ENCODE results near the gene CFAP20. TPM values are rescaled to one million over a fixed set of nuclear protein-coding genes. Genes with fewer than 3 reads are reported as not detected.
A peak's percentile ranks its signal among the peaks of the same experiment; 100 is the strongest.
"Not testable (repeated sequence)": the region's sequence is repeated elsewhere in the genome, so short reads cannot be mapped to it uniquely, and the experiment has no call there.

Gene CFAP20
- total and polyA plus RNA-seq, 7 experiments from 2014 or later, result 28.2 to 165 (median 39.1) TPM

DNA sequence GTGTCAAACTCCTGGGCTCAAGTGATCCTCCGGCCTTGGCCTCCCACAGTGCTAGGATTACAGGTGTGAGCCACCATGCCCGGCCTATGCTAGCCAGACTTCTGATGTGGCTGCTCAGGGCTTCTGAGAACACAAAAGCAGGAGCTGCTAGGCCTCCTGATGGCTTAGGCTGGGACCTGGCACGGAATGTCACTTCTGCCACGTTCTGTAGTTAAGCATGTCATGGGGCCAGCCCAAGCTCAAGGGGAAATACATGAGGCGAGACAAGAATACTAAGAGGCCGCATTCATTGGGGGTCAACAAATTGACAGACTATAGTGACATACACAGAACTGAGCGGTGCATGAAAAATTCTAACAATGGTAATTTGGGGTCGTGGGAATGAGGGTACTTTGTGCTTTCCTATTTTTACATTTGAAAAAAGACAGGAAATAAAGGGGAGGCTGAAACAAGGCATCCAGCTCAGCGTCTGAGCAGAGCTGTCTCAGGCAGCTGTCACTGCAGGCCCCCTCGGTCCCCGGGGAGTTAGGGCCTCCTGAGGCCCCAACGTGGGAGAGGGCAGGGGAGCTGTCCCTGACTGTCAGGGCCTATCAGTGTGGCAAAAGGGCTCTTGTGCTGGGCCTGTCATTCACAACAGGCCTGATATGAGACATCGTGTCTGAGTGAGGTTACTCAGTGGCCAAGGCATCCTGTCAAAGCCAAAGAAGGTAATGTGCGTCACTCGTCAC lies 26.4 kb downstream of the CFAP20 start:
- Mint-ChIP-seq H3K4me3 (no peak overlapping the region), H3K9me3 (no peaks in the 10 kb centered on the region), H3K36me3 (no peaks in the 10 kb centered on the region), H3K4me1 (peaks cover 0 to 12% (median 6%) of the 10 kb centered on the region in 7 donors), H3K27me3 (peaks cover 0 to 2% (median 0%) of the 10 kb centered on the region in 5 donors), H3K27ac (no peak overlapping the region)
- DNase-seq (no peak), ATAC-seq (no peak)
- Histone ChIP-seq H3K27me3 (ENCODE audit: control insufficient read depth in 2 of 2, insufficient read depth in 2 of 2, low read length in 2 of 2) (no peaks in the 10 kb centered on the region), H3K4me1 (ENCODE audit: control insufficient read depth in 2 of 2, insufficient read depth in 2 of 2, low read length in 2 of 2) (no peaks in the 10 kb centered on the region), H3K27ac (ENCODE audit: low read depth, low read length) (no peak overlapping the region), H3K36me3 (ENCODE audit: control insufficient read depth in 2 of 3, insufficient read depth in 3 of 3, low read length in 3 of 3) (no peaks in the 10 kb centered on the region), H3K9me3 (ENCODE audit: control insufficient read depth in 2 of 3, low read length in 3 of 3) (no peaks in the 10 kb centered on the region), H3K4me3 (ENCODE audit: low read length) (no peak overlapping the region)
- POLR2A ChIA-PET, result no interaction called here
- intact Hi-C loops (cut with micrococcal nuclease), result no loop called here
- CTCF ChIA-PET, result no interaction called here

DNA sequence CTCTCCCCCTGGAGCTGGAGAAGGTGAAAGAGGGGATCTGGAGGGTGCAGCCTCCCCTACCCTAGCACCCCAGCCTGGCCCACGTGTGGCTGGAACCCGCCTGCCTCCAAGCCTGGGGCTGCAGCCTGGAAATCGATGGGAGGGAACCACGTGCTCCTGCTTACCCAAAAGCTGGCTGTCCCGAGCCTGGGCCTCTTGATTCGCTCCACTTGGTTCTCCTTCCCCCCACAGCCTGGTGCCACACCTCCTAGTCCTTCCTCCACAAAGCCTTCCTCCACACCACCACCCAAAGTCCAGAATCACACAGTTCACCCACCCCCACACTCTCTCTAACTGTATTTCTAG lies 29.3 kb downstream of the CFAP20 start:
- ChIA-PET POLR2A (no interaction called here), CTCF (interaction anchor here (1.1 kb wide), 1 partner anchor 21 kb away, joined by 6 read pairs; no protein-coding TSS in a partner anchor)
- H3K4me1 Mint-ChIP-seq, result peaks cover 0 to 14% (median 7%) of the 10 kb centered on the region in 7 donors
- no peak overlapping the region for H3K27ac Mint-ChIP-seq
- no peak overlapping the region for H3K4me3 ChIP-seq (ENCODE audit: low read length)
- ATAC-seq (no peak), DNase-seq (no peak)
- no peaks in the 10 kb centered on the region for H3K27me3 ChIP-seq (ENCODE audit: control insufficient read depth in 2 of 2, insufficient read depth in 2 of 2, low read length in 2 of 2)
- peaks cover 0 to 5% (median 0%) of the 10 kb centered on the region in 5 donors for H3K27me3 Mint-ChIP-seq
- no peak overlapping the region for H3K4me3 Mint-ChIP-seq
- no peak overlapping the region for H3K27ac ChIP-seq (ENCODE audit: low read depth, low read length)
- H3K4me1 ChIP-seq (ENCODE audit: control insufficient read depth in 2 of 2, insufficient read depth in 2 of 2, low read length in 2 of 2), result no peaks in the 10 kb centered on the region
- intact Hi-C loops (cut with micrococcal nuclease), result no loop called here
- no peaks in the 10 kb centered on the region for H3K9me3 ChIP-seq (ENCODE audit: control insufficient read depth in 2 of 3, low read length in 3 of 3)
- H3K36me3 ChIP-seq (ENCODE audit: control insufficient read depth in 2 of 3, insufficient read depth in 3 of 3, low read length in 3 of 3), result no peaks in the 10 kb centered on the region
- no peaks in the 10 kb centered on the region for H3K36me3 Mint-ChIP-seq
- H3K9me3 Mint-ChIP-seq, result no peaks in the 10 kb centered on the region

DNA sequence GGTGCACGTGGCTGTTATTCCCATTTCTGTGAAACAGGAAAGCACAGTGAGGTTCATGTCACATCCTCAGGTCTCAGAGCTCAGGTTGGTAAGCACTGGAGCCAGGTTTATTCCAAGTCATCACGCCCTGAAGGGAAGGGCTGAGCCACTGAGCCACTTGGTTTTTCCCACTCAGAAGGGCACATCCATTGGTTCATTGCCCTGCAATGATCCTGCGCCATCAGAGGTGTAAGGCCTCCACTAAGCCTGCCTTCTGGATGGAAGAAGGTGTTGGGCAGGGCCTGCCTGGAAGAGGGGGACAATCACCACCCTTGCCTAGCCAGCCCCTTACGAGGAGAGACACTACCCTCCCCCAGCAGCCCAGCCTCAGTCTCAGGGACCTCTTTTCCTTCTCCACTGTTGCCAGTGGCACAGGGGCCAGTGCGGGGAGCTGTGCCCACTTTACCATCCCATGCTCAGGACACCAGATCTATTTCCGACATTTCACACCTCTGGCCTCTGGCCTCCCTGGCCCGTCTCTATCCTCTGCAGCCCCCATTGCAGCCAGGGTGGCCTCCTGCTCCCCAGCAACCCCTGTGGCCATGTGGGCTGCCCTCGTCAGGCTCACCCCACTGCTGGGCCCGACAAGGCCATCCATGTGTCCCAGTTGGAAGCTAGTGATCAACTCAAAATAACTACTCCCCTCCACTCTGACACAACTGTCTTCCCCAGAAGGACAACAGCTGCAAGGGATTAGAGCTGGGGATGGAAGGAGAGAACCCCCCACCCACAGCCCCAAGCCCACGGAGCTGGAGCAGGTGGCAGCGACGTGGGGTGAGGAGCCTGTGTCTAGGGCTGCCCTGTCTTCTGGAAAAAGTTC lies 29.9 kb downstream of the CFAP20 start:
- ATAC-seq, result no peak
- ChIA-PET CTCF (interaction anchor here (1.1 kb wide), 1 partner anchor 22 kb away, joined by 6 read pairs; no protein-coding TSS in a partner anchor), POLR2A (no interaction called here)
- Histone ChIP-seq H3K4me3 (ENCODE audit: low read length) (no peak overlapping the region), H3K9me3 (ENCODE audit: control insufficient read depth in 2 of 3, low read length in 3 of 3) (no peaks in the 10 kb centered on the region), H3K27me3 (ENCODE audit: control insufficient read depth in 2 of 2, insufficient read depth in 2 of 2, low read length in 2 of 2) (no peaks in the 10 kb centered on the region), H3K36me3 (ENCODE audit: control insufficient read depth in 2 of 3, insufficient read depth in 3 of 3, low read length in 3 of 3) (no peaks in the 10 kb centered on the region), H3K27ac (ENCODE audit: low read depth, low read length) (no peak overlapping the region), H3K4me1 (ENCODE audit: control insufficient read depth in 2 of 2, insufficient read depth in 2 of 2, low read length in 2 of 2) (no peaks in the 10 kb centered on the region)
- H3K4me1 Mint-ChIP-seq, result peaks cover 0 to 15% (median 7%) of the 10 kb centered on the region in 7 donors
- H3K9me3 Mint-ChIP-seq, result no peaks in the 10 kb centered on the region
- peaks cover 0 to 5% (median 0%) of the 10 kb centered on the region in 5 donors for H3K27me3 Mint-ChIP-seq
- no peaks in the 10 kb centered on the region for H3K36me3 Mint-ChIP-seq
- H3K27ac Mint-ChIP-seq, result no peak overlapping the region
- no peak overlapping the region for H3K4me3 Mint-ChIP-seq
- DNase-seq, result no peak
- intact Hi-C loops (cut with micrococcal nuclease), result no loop called here

DNA sequence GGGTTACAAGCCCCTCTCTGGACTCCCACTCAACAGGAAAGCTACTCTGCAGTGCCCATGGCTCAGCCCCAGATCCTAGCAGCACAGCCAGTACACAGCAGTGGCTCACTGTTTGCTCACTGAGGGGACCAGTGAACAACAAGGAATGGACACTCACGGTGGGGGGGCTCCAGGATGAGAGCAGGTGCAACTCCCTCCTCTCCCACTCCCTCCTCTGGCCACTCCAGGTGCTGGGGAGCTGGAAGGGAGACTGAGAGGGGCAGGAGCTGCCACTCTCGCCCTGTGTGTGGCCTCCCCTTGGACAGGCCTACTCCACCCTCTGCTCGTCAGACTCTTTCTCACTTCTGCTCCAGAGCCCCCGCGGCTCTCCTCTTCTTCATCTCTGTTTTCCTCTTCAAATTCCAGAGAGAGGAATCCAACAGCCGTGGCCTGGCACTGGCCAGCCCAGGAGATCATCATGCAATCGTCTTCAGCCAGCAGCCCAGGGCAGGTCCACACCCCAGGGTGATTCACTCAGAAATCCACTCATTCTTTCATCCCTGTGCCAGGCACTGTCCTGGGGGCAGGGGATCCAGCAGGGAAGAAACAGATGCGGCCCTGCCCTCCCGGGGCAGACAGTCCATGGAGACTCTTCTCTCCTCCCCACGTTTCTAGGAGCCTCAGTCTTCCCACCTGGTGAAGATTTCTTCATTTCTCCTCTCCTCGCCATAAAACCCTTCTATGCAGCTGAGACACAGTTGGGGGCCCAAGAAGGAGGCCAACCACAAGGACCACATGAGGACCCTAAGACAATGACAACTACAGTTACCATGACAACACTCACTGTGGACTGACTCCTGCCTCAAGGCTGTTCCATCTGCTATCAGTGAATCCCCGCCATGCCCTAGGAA lies 30.7 kb downstream of the CFAP20 start:
- no peak overlapping the region for H3K4me3 Mint-ChIP-seq
- peaks cover 0 to 15% (median 7%) of the 10 kb centered on the region in 7 donors for H3K4me1 Mint-ChIP-seq
- Histone ChIP-seq H3K36me3 (ENCODE audit: control insufficient read depth in 2 of 3, insufficient read depth in 3 of 3, low read length in 3 of 3) (no peaks in the 10 kb centered on the region), H3K4me3 (ENCODE audit: low read length) (no peak overlapping the region), H3K4me1 (ENCODE audit: control insufficient read depth in 2 of 2, insufficient read depth in 2 of 2, low read length in 2 of 2) (no peaks in the 10 kb centered on the region), H3K27me3 (ENCODE audit: control insufficient read depth in 2 of 2, insufficient read depth in 2 of 2, low read length in 2 of 2) (no peaks in the 10 kb centered on the region), H3K27ac (ENCODE audit: low read depth, low read length) (no peak overlapping the region), H3K9me3 (ENCODE audit: control insufficient read depth in 2 of 3, low read length in 3 of 3) (no peaks in the 10 kb centered on the region)
- H3K27me3 Mint-ChIP-seq, result peaks cover 0 to 5% (median 3%) of the 10 kb centered on the region in 5 donors
- POLR2A ChIA-PET, result no interaction called here
- H3K36me3 Mint-ChIP-seq, result no peaks in the 10 kb centered on the region
- ATAC-seq, result no peak
- peak overlapping the region in 1 of 9 donors; percentile 50 for H3K27ac Mint-ChIP-seq
- no peak for DNase-seq
- CTCF ChIA-PET, result interaction anchor here (1.0 kb wide), 1 partner anchor 28 kb away, joined by 4 read pairs; no protein-coding TSS in a partner anchor
- H3K9me3 Mint-ChIP-seq, result no peaks in the 10 kb centered on the region
- intact Hi-C loops (cut with micrococcal nuclease), result no loop called here

DNA sequence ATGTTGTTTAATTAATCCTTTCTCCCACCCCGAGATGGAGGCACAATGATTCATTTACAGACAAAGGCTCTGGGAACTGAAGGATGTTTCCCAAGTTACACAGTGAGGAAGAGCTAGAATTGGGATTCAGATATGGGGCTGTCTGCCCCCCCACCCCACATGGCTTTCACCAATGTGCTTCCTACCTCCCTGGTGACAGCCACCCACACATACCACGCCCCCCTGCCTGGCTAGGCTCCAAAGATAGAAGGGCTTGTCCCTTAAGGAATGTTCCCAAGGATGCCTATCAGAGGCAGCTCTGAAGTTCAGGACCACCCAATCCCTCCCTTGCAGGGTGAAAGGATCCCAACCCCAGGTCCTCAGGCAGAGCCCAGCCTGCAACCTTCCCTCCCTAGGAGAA lies 32.9 kb downstream of the CFAP20 start:
- CTCF ChIA-PET, result no interaction called here

DNA sequence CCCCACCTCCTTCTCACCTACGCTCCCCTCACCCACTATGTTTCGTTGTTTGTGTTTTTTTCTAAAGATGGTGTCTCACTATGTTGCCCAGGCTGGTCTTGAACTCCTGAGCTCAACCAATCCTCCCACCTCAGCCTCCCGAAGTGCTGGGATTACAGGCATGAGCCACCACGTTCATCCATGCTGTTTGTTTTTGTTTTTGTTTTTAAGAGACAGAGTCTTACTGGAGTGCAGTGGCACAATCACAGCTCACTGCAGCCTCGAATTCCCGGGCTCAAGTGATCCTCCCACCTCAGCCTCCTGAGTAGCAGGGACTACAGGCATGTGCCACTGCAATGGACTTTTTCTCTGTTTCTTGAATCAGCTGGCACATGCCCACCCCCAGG lies 33.6 kb downstream of the CFAP20 start:
- H3K27me3 ChIP-seq (ENCODE audit: control insufficient read depth in 2 of 2, insufficient read depth in 2 of 2, low read length in 2 of 2); H3K9me3 ChIP-seq (ENCODE audit: control insufficient read depth in 2 of 3, low read length in 3 of 3); H3K36me3 ChIP-seq (ENCODE audit: control insufficient read depth in 2 of 3, insufficient read depth in 3 of 3, low read length in 3 of 3); intact Hi-C loops (cut with micrococcal nuclease); POLR2A ChIA-PET; H3K4me3 Mint-ChIP-seq; H3K27ac Mint-ChIP-seq; ATAC-seq; DNase-seq; H3K27ac ChIP-seq (ENCODE audit: low read depth, low read length); CTCF ChIA-PET; H3K36me3 Mint-ChIP-seq; H3K9me3 Mint-ChIP-seq; H3K4me3 ChIP-seq (ENCODE audit: low read length); H3K27me3 Mint-ChIP-seq; H3K4me1 ChIP-seq (ENCODE audit: control insufficient read depth in 2 of 2, insufficient read depth in 2 of 2, low read length in 2 of 2): not testable (repeated sequence)
- H3K4me1 Mint-ChIP-seq, result peaks cover 0 to 10% (median 3%) of the 10 kb centered on the region in 7 donors

More for the DNA sequence above, 32.9 kb downstream of the CFAP20 start:
- Mint-ChIP-seq H3K27me3 (peaks cover 0 to 5% (median 3%) of the 10 kb centered on the region in 5 donors), H3K9me3 (no peaks in the 10 kb centered on the region), H3K27ac (no peak overlapping the region), H3K4me1 (peaks cover 0 to 15% (median 7%) of the 10 kb centered on the region in 7 donors), H3K4me3 (no peak overlapping the region), H3K36me3 (no peaks in the 10 kb centered on the region)
- DNase-seq (no peak), ATAC-seq (no peak)
- H3K4me1 ChIP-seq (ENCODE audit: control insufficient read depth in 2 of 2, insufficient read depth in 2 of 2, low read length in 2 of 2), result no peaks in the 10 kb centered on the region
- no peaks in the 10 kb centered on the region for H3K9me3 ChIP-seq (ENCODE audit: control insufficient read depth in 2 of 3, low read length in 3 of 3)
- intact Hi-C loops (cut with micrococcal nuclease), result no loop called here
- POLR2A ChIA-PET, result no interaction called here
- no peaks in the 10 kb centered on the region for H3K36me3 ChIP-seq (ENCODE audit: control insufficient read depth in 2 of 3, insufficient read depth in 3 of 3, low read length in 3 of 3)
- no peak overlapping the region for H3K4me3 ChIP-seq (ENCODE audit: low read length)
- H3K27ac ChIP-seq (ENCODE audit: low read depth, low read length), result no peak overlapping the region
- H3K27me3 ChIP-seq (ENCODE audit: control insufficient read depth in 2 of 2, insufficient read depth in 2 of 2, low read length in 2 of 2), result no peaks in the 10 kb centered on the region
